Measurements from ENCODE around the gene EDAR. TPM values are rescaled to one million over a fixed set of nuclear protein-coding genes. Genes with fewer than 3 reads are reported as not detected.

EDAR gene
- total RNA-seq, 1 donor from 2014 or later: not detected

- Histone ChIP-seq H3K4me1 (no peaks in the 10 kb centered on the region), H3K36me3 (no peaks in the 10 kb centered on the region), H3K27me3 (no peaks in the 10 kb centered on the region), H3K9me3 (no peaks in the 10 kb centered on the region), H3K4me3 (no peak overlapping the region), H3K27ac (no peak overlapping the region)
- intact Hi-C loops (cut with DNase I): no loop called here
- TF ChIP-seq CTCF (IDR thresholded peaks at IDR 0.05): no peak
- DNase-seq (ENCODE audit: low spot score in 2 of 2): no peak
Observed at GRCh38 chr2:108971661-108972566, 17.1 kb downstream of the EDAR start.

GRCh38 chr2:108970369-108970768, 18.7 kb downstream of the EDAR start:
- no peak overlapping the region for H3K4me3 ChIP-seq
- no peak for DNase-seq (ENCODE audit: low spot score in 2 of 2)
- H3K4me1 ChIP-seq: no peaks in the 10 kb centered on the region
- H3K9me3 ChIP-seq: no peaks in the 10 kb centered on the region
- no peak overlapping the region for H3K27ac ChIP-seq
- no peak for TF ChIP-seq CTCF (IDR thresholded peaks at IDR 0.05)
- H3K36me3 ChIP-seq: no peaks in the 10 kb centered on the region
- intact Hi-C loops (cut with DNase I): no loop called here
- H3K27me3 ChIP-seq: no peaks in the 10 kb centered on the region

GRCh38 chr2:108969856-108970255, 19.2 kb downstream of the EDAR start:
- Histone ChIP-seq H3K36me3 (no peaks in the 10 kb centered on the region), H3K9me3 (no peaks in the 10 kb centered on the region), H3K4me1 (no peaks in the 10 kb centered on the region), H3K4me3 (no peak overlapping the region), H3K27me3 (no peaks in the 10 kb centered on the region), H3K27ac (no peak overlapping the region)
- intact Hi-C loops (cut with DNase I): no loop called here
- TF ChIP-seq CTCF (IDR thresholded peaks at IDR 0.05): no peak
- DNase-seq (ENCODE audit: low spot score in 2 of 2): no peak

- intact Hi-C loops (cut with DNase I): no loop called here
- no peaks in the 10 kb centered on the region for H3K36me3 ChIP-seq
- no peak overlapping the region for H3K4me3 ChIP-seq
- TF ChIP-seq CTCF (IDR thresholded peaks at IDR 0.05): no peak
- H3K27me3 ChIP-seq: no peaks in the 10 kb centered on the region
- no peaks in the 10 kb centered on the region for H3K4me1 ChIP-seq
- no peak for DNase-seq (ENCODE audit: low spot score in 2 of 2)
- H3K27ac ChIP-seq: no peak overlapping the region
- H3K9me3 ChIP-seq: no peaks in the 10 kb centered on the region
Observed at GRCh38 chr2:108968619-108969018, 20.4 kb downstream of the EDAR start.

GRCh38 chr2:108967757-108968156, 21.3 kb downstream of the EDAR start:
- Histone ChIP-seq H3K27me3 (no peaks in the 10 kb centered on the region), H3K27ac (no peak overlapping the region), H3K9me3 (no peaks in the 10 kb centered on the region), H3K36me3 (no peaks in the 10 kb centered on the region), H3K4me1 (no peaks in the 10 kb centered on the region), H3K4me3 (no peak overlapping the region)
- TF ChIP-seq CTCF (IDR thresholded peaks at IDR 0.05): no peak
- intact Hi-C loops (cut with DNase I): no loop called here
- DNase-seq (ENCODE audit: low spot score in 2 of 2): no peak
